Measurements from ENCODE around the gene RIC8B.

RIC8B gene

GRCh38 chr12:106924268-106924861, 149.9 kb downstream of the RIC8B start:
- TF ChIP-seq CTCF (IDR thresholded peaks at IDR 0.05; ENCODE audit: low read length) (no peak), EZH2 (IDR thresholded peaks at IDR 0.05; ENCODE audit: borderline replicate concordance, low read length) (no peak)
- Histone ChIP-seq H3K27ac (ENCODE audit: low read depth, low read length, poor library complexity, severe bottlenecking) (no peak overlapping the region), H3K9me2 (ENCODE audit: low read depth, low read length) (no peaks in the 10 kb centered on the region), H3K79me2 (ENCODE audit: insufficient read depth, low read length) (no peaks in the 10 kb centered on the region), H3K4me1 (ENCODE audit: insufficient read depth, low read length, severe bottlenecking) (no peaks in the 10 kb centered on the region), H3K36me3 (ENCODE audit: insufficient read depth, low read length) (no peaks in the 10 kb centered on the region), H3K9ac (ENCODE audit: low read length) (no peak overlapping the region), H3K4me3 (ENCODE audit: low read depth, low read length, poor library complexity, severe bottlenecking) (no peak overlapping the region), H3F3A (ENCODE audit: insufficient read depth, low read length) (no peaks in the 10 kb centered on the region), H3K4me2 (ENCODE audit: low read length) (no peak overlapping the region), H3K27me3 (ENCODE audit: insufficient read depth, low read length) (no peaks in the 10 kb centered on the region), H2AFZ (ENCODE audit: low read length) (no peak overlapping the region), H4K20me1 (ENCODE audit: insufficient read depth, low read length) (no peaks in the 10 kb centered on the region), H3K9me3 (ENCODE audit: low read length) (no peaks in the 10 kb centered on the region)

GRCh38 chr12:106926657-106927056, 152.2 kb downstream of the RIC8B start:
- no peak overlapping the region for H2AFZ ChIP-seq (ENCODE audit: low read length)
- H3K4me3 ChIP-seq (ENCODE audit: low read depth, low read length, poor library complexity, severe bottlenecking), result no peak overlapping the region
- H4K20me1 ChIP-seq (ENCODE audit: insufficient read depth, low read length), result no peaks in the 10 kb centered on the region
- H3K36me3 ChIP-seq (ENCODE audit: insufficient read depth, low read length), result no peaks in the 10 kb centered on the region
- H3K9me3 ChIP-seq (ENCODE audit: low read length), result no peaks in the 10 kb centered on the region
- H3K9ac ChIP-seq (ENCODE audit: low read length), result no peak overlapping the region
- H3K9me2 ChIP-seq (ENCODE audit: low read depth, low read length), result no peaks in the 10 kb centered on the region
- no peaks in the 10 kb centered on the region for H3K79me2 ChIP-seq (ENCODE audit: insufficient read depth, low read length)
- H3K4me1 ChIP-seq (ENCODE audit: insufficient read depth, low read length, severe bottlenecking), result no peaks in the 10 kb centered on the region
- no peak overlapping the region for H3K4me2 ChIP-seq (ENCODE audit: low read length)
- H3K27me3 ChIP-seq (ENCODE audit: insufficient read depth, low read length), result no peaks in the 10 kb centered on the region
- H3F3A ChIP-seq (ENCODE audit: insufficient read depth, low read length), result no peaks in the 10 kb centered on the region
- no peak overlapping the region for H3K27ac ChIP-seq (ENCODE audit: low read depth, low read length, poor library complexity, severe bottlenecking)
- TF ChIP-seq EZH2 (IDR thresholded peaks at IDR 0.05; ENCODE audit: borderline replicate concordance, low read length) (no peak), CTCF (IDR thresholded peaks at IDR 0.05; ENCODE audit: low read length) (no peak)

- Histone ChIP-seq H3K36me3 (ENCODE audit: insufficient read depth, low read length) (no peaks in the 10 kb centered on the region), H3K4me3 (ENCODE audit: low read depth, low read length, poor library complexity, severe bottlenecking) (no peak overlapping the region), H3K9ac (ENCODE audit: low read length) (no peak overlapping the region), H3K27me3 (ENCODE audit: insufficient read depth, low read length) (no peaks in the 10 kb centered on the region), H3K79me2 (ENCODE audit: insufficient read depth, low read length) (no peaks in the 10 kb centered on the region), H3K4me1 (ENCODE audit: insufficient read depth, low read length, severe bottlenecking) (no peaks in the 10 kb centered on the region), H3K9me2 (ENCODE audit: low read depth, low read length) (no peaks in the 10 kb centered on the region), H3K9me3 (ENCODE audit: low read length) (no peaks in the 10 kb centered on the region), H4K20me1 (ENCODE audit: insufficient read depth, low read length) (no peaks in the 10 kb centered on the region), H2AFZ (ENCODE audit: low read length) (no peak overlapping the region), H3K4me2 (ENCODE audit: low read length) (no peak overlapping the region), H3F3A (ENCODE audit: insufficient read depth, low read length) (no peaks in the 10 kb centered on the region), H3K27ac (ENCODE audit: low read depth, low read length, poor library complexity, severe bottlenecking) (no peak overlapping the region)
- TF ChIP-seq EZH2 (IDR thresholded peaks at IDR 0.05; ENCODE audit: borderline replicate concordance, low read length), result no peak
- TF ChIP-seq CTCF (IDR thresholded peaks at IDR 0.05; ENCODE audit: low read length), result no peak
Measured at GRCh38 chr12:106934277-106934676, 159.8 kb downstream of the RIC8B start.
